Measurements from ENCODE around the gene YWHAB.
"Not testable (repeated sequence)": the region's sequence is repeated elsewhere in the genome, so short reads cannot be mapped to it uniquely, and the experiment has no call there.

YWHAB gene

GRCh38 chr20:44866703-44867335 lies 18.7 kb upstream of the YWHAB start:
- no peaks in the 10 kb centered on the region for H3K4me1 ChIP-seq (ENCODE audit: insufficient read depth, low read length, severe bottlenecking)
- H3K9ac ChIP-seq (ENCODE audit: low read length): no peak overlapping the region
- no peak overlapping the region for H2AFZ ChIP-seq (ENCODE audit: low read length)
- H3K27me3 ChIP-seq (ENCODE audit: insufficient read depth, low read length): no peaks in the 10 kb centered on the region
- H3K27ac ChIP-seq (ENCODE audit: low read depth, low read length, poor library complexity, severe bottlenecking): no peak overlapping the region
- H3K36me3 ChIP-seq (ENCODE audit: insufficient read depth, low read length): no peaks in the 10 kb centered on the region
- no peaks in the 10 kb centered on the region for H3K9me3 ChIP-seq (ENCODE audit: low read length)
- H4K20me1 ChIP-seq (ENCODE audit: insufficient read depth, low read length): no peaks in the 10 kb centered on the region
- H3K79me2 ChIP-seq (ENCODE audit: insufficient read depth, low read length): no peaks in the 10 kb centered on the region
- TF ChIP-seq EZH2 (IDR thresholded peaks at IDR 0.05; ENCODE audit: borderline replicate concordance, low read length): no peak
- TF ChIP-seq CTCF (IDR thresholded peaks at IDR 0.05; ENCODE audit: low read length): no peak
- H3K4me3 ChIP-seq (ENCODE audit: low read depth, low read length, poor library complexity, severe bottlenecking): no peak overlapping the region
- H3F3A ChIP-seq (ENCODE audit: insufficient read depth, low read length): no peaks in the 10 kb centered on the region
- no peak overlapping the region for H3K4me2 ChIP-seq (ENCODE audit: low read length)
- no peaks in the 10 kb centered on the region for H3K9me2 ChIP-seq (ENCODE audit: low read depth, low read length)

GRCh38 chr20:44869471-44869870 lies 16.0 kb upstream of the YWHAB start:
- Histone ChIP-seq H3K4me2 (ENCODE audit: low read length) (no peak overlapping the region), H4K20me1 (ENCODE audit: insufficient read depth, low read length) (no peaks in the 10 kb centered on the region), H3K4me3 (ENCODE audit: low read depth, low read length, poor library complexity, severe bottlenecking) (no peak overlapping the region), H3K9ac (ENCODE audit: low read length) (no peak overlapping the region), H3K27me3 (ENCODE audit: insufficient read depth, low read length) (no peaks in the 10 kb centered on the region), H3K4me1 (ENCODE audit: insufficient read depth, low read length, severe bottlenecking) (no peaks in the 10 kb centered on the region), H3K9me3 (ENCODE audit: low read length) (no peaks in the 10 kb centered on the region), H3F3A (ENCODE audit: insufficient read depth, low read length) (no peaks in the 10 kb centered on the region), H3K36me3 (ENCODE audit: insufficient read depth, low read length) (no peaks in the 10 kb centered on the region), H3K27ac (ENCODE audit: low read depth, low read length, poor library complexity, severe bottlenecking) (no peak overlapping the region), H3K9me2 (ENCODE audit: low read depth, low read length) (no peaks in the 10 kb centered on the region), H3K79me2 (ENCODE audit: insufficient read depth, low read length) (no peaks in the 10 kb centered on the region), H2AFZ (ENCODE audit: low read length) (no peak overlapping the region)
- TF ChIP-seq CTCF (IDR thresholded peaks at IDR 0.05; ENCODE audit: low read length): no peak
- TF ChIP-seq EZH2 (IDR thresholded peaks at IDR 0.05; ENCODE audit: borderline replicate concordance, low read length): no peak

DNA sequence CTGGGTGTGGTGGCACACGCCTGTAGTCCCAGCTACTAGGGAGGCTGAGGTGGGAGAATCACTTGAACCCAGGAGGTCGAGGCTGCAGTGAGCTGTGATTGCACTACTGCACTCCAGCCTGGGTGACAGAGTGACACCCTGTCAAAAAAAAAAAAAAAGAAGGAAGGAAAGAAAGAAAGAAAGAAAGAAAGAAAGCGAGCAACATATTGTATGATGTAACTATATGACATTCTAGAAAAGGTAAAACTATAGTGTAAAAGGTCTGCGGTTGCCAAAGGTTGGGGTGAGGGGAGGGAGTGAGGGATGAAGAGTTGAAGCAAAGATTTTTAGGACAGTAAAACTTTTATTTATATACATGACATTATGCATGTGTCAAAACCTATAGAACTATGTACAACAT lies 3.1 kb upstream of the YWHAB start:
- H3K9ac ChIP-seq (ENCODE audit: low read length); H3K27me3 ChIP-seq (ENCODE audit: insufficient read depth, low read length); H3K27ac ChIP-seq (ENCODE audit: low read depth, low read length, poor library complexity, severe bottlenecking); H3K9me2 ChIP-seq (ENCODE audit: low read depth, low read length); H4K20me1 ChIP-seq (ENCODE audit: insufficient read depth, low read length); H3K4me3 ChIP-seq (ENCODE audit: low read depth, low read length, poor library complexity, severe bottlenecking); H3K9me3 ChIP-seq (ENCODE audit: low read length); H3F3A ChIP-seq (ENCODE audit: insufficient read depth, low read length); H2AFZ ChIP-seq (ENCODE audit: low read length); H3K4me2 ChIP-seq (ENCODE audit: low read length); H3K36me3 ChIP-seq (ENCODE audit: insufficient read depth, low read length): not testable (repeated sequence)
- Histone ChIP-seq H3K4me1 (ENCODE audit: insufficient read depth, low read length, severe bottlenecking) (peaks cover 20% of the 10 kb centered on the region), H3K79me2 (ENCODE audit: insufficient read depth, low read length) (peaks cover 18% of the 10 kb centered on the region)

DNA sequence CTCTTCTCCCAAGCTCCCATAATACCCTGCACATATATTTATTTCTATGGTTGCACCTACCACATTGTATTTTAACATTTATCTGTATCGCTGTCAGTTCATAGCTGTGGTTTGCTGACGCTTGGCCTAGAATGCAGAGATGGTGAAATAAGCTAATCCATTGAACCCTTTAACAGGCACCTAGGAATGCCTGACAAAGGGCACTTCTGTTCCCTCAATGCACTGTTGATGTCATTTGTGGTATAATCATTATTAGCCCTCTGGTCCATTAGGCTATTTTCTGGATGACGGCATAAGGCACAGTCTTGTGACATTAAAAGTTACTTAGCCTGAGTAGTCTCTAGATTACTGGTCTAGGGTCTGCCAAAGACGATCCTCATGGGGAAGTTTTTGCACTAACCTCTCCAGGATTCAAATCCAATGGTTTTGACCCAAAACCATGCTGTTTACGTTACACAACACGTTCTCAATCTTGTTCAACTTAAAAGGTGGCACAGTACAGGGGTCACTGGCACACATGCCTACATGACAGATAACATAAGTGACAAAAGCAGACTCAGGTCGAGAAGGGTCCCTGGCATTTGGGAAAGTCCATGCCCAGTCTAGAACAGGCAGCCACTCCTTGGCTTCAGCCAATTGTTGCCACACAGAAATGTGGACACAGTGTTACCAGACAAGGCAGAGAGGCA lies 2.1 kb upstream of the YWHAB start:
- Histone ChIP-seq H3F3A (ENCODE audit: insufficient read depth, low read length) (no peaks in the 10 kb centered on the region), H3K27me3 (ENCODE audit: insufficient read depth, low read length) (no peaks in the 10 kb centered on the region), H2AFZ (ENCODE audit: low read length) (no peak overlapping the region)

More for the DNA sequence above, 2.1 kb upstream of the YWHAB start:
- Histone ChIP-seq H3K4me3 (ENCODE audit: low read depth, low read length, poor library complexity, severe bottlenecking) (no peak overlapping the region), H3K36me3 (ENCODE audit: insufficient read depth, low read length) (peaks cover 7% of the 10 kb centered on the region; the same call in 1 of the 2 replicates), H3K79me2 (ENCODE audit: insufficient read depth, low read length) (peaks cover 27% of the 10 kb centered on the region), H3K9me3 (ENCODE audit: low read length) (no peaks in the 10 kb centered on the region), H3K27ac (ENCODE audit: low read depth, low read length, poor library complexity, severe bottlenecking) (no peak overlapping the region), H3K4me1 (ENCODE audit: insufficient read depth, low read length, severe bottlenecking) (peaks cover 30% of the 10 kb centered on the region), H3K9me2 (ENCODE audit: low read depth, low read length) (no peaks in the 10 kb centered on the region), H3K9ac (ENCODE audit: low read length) (no peak overlapping the region), H3K4me2 (ENCODE audit: low read length) (no peak overlapping the region), H4K20me1 (ENCODE audit: insufficient read depth, low read length) (no peaks in the 10 kb centered on the region)
- TF ChIP-seq CTCF (IDR thresholded peaks at IDR 0.05; ENCODE audit: low read length) (no peak), EZH2 (IDR thresholded peaks at IDR 0.05; ENCODE audit: borderline replicate concordance, low read length) (no peak)

All from OCI-LY1 (cell line).